Measurements from ENCODE around the gene GLIS1.

GLIS1 gene

GRCh38 chr1:53508991-53509666 is 229.8 kb downstream of the GLIS1 start:
- DNase-seq (ENCODE audit: low read depth in 2 of 2): no peak

- DNase-seq (ENCODE audit: low read depth in 2 of 2): no peak
These were observed 230.6 kb downstream of the GLIS1 start for GRCh38 chr1:53508056-53508990.

- DNase-seq (ENCODE audit: low read depth in 2 of 2): no peak
These were observed 231.7 kb downstream of the GLIS1 start for GRCh38 chr1:53507116-53507820.

- no peak for DNase-seq (ENCODE audit: low read depth in 2 of 2)
These were observed 232.5 kb downstream of the GLIS1 start for GRCh38 chr1:53506355-53507050.

DNA sequence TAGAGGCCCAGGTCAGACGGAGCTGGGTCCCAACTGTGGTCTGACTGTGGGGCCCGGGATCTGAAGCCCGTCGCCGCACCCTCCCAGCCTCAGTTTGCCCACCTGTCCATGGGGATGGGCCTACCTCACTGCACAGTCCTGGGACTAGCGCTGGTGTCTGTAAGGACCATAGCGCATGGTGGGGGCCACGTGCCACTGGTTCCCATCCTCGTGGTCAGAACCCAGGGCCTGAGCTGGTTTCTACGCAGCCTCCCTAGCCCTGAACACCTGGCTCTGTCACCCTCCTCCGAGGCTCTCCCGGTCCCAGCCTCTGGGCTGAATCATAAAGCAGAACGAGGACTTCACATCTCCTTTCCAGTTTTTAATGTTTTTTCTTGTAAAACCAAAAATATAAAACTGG is 233.1 kb downstream of the GLIS1 start:
- DNase-seq (ENCODE audit: low read depth in 2 of 2): no peak

- DNase-seq (ENCODE audit: low read depth in 2 of 2): no peak
These were observed 233.6 kb downstream of the GLIS1 start for GRCh38 chr1:53505401-53505800.

- DNase-seq (ENCODE audit: low read depth in 2 of 2): no peak
These were observed 234.1 kb downstream of the GLIS1 start for GRCh38 chr1:53504901-53505300.

GRCh38 chr1:53503433-53504217 is 235.3 kb downstream of the GLIS1 start:
- no peak for DNase-seq (ENCODE audit: low read depth in 2 of 2)

DNA sequence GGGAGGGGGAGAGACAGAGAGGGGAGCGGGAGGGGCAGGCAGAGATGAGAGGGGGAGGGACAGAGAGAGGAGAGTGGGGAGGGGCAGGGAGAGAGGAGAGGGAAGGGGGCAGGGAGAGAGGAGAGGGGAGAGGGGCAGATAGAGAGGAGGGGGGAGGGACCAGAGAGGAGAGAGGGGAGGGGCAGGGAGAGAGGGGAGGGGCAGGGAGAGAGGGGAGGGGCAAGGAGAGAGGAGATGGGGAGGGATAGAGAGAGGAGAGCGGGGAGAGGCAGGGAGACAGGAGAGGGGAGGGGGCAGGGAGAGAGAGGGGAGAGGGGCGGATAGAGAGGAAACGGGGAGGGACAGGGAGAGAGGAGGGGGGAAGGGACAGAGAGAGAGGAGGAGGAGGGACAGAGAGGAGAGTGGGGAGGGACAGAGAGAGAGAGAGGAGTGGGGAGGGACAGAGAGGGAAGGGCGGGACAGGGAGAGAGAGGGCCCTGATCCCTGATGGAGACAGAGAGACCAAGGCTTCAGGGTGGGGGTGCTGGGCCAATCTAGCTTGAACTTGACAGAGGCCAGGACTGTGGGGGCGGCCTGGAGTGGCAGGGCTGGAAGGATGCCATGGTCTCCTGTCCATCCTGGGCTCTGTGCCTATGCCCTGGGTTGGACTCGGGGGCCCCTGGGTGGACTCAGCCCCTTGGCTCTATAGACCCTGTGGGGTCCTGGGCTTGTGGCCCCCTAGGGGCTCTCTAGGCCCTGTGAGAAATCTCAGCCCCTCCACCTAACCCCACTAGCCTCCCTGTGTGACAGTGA is 236.1 kb downstream of the GLIS1 start:
- no peak for DNase-seq (ENCODE audit: low read depth in 2 of 2)

GRCh38 chr1:53501065-53502005 is 237.6 kb downstream of the GLIS1 start:
- no peak for DNase-seq (ENCODE audit: low read depth in 2 of 2)

DNA sequence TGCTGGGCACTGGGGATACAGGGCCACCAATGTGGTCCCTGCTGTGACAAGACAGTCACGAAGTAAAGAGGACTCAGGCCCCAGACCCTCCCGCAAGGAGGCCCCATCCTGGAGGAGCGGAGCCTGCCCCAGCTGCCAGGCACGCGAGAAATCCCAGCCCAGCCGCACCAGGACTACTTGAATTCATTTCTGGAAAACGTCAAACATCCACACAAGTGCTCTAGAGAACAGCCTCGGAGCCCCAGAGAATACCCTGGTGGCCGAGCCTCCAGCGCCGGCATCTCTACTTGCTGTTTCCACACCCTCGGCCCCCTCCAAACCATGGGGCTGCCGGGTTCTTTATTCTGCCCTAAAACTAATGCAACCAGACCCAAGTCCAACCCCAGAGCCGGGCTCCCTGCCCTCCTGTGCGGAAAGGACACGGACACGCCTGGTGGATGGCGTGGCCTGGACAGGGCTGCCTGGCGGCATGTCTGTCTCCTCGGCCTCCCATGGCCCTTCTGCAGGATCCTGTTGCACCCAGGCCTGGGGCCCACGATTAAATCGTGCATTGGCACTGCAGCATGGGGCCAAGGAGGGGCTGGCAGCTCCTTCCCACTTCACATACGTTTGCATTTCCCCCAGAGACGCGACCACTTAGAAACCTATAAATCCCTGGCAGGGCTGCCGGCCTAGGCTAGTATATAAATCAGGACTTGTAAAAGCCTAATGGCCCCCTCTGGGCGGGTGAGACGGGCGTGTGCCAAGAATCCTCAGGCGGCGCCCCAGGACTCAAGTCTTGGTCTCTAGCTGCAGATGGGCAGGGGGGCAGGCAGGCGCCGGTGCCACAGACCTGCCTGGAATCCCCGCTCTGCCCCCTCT is 238.5 kb downstream of the GLIS1 start:
- DNase-seq (ENCODE audit: low read depth in 2 of 2): no peak

GRCh38 chr1:53499257-53500203 is 239.4 kb downstream of the GLIS1 start:
- DNase-seq (ENCODE audit: low read depth in 2 of 2): no peak

DNA sequence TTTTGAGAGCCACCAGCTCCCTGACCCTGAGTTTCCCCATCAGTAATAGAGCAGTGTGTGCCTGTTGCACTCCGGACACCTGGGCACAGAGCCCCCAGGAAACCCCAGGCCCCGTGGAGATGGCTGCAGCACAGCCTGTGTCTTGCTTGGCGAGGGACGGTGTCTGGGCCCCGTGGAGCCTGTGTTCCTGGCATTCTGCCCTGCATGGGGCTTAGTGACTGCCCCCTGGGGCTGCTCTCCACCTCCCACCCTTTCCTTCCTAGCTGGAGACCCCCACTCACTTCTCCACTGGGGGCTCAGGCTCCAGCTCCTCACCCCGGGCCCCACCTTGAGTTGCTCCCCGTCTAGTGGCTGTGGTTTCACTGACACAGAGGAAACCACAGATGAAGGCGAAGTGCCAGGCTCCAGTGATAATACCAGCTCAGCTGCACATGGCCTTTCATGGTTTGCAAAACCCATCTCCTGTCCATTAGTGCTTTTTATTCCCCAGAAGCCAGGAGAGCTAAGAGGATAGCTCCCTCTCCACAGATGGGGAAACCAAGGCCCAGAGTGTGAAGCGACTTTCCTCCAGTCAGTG is 240.3 kb downstream of the GLIS1 start:
- DNase-seq (ENCODE audit: low read depth in 2 of 2): no peak

DNA sequence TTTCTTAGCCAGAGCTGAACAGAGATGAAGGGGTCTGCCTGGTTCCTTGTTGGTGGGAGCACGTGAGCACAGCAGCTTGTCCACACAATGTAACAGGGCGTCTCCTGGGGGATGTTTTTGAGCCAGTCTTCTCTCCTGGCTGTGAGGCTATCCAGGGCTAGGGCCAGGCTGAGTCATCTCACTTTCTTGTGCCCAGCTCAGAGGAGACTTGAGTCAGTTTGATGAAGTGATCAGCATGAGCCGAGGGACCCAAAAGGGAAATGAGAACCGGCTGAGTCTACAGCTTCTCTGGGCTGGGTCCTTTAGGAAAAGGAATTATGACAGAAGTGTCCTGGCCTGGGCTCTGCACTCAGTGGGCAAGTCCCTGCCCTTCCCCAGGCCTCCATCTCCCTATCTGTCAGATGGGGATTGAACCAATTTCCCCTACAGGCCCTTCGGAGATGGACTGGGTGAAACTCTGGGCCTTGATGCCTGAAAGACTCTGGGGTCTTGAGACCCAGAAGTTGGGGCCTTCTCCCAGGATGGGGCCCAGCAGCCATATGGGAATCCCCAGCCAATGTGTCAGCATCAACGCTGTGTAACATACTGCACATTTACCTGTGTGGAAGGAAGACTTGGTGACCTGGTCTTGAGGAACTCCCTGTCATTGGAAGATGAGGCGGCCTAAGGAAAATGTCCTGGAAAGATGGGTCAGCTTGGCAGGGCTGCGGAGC is 243.2 kb downstream of the GLIS1 start:
- DNase-seq (ENCODE audit: low read depth in 2 of 2): no peak

- DNase-seq (ENCODE audit: low read depth in 2 of 2): no peak
These were observed 248.6 kb downstream of the GLIS1 start for GRCh38 chr1:53490351-53490750.

Data from stimulated activated CD8-positive, alpha-beta memory T cell treated with anti-CD3 and anti-CD28 coated beads, Interleukin-2, amount 100 ng/mL, for 48 hours (primary cell).